Chondrocyte (in vitro differentiated cells): ENCODE measurements around the gene PIP4P1. TPM values are rescaled to one million over a fixed set of nuclear protein-coding genes. Genes with fewer than 3 reads are reported as not detected.
A peak's percentile ranks its signal among the peaks of the same experiment; 100 is the strongest.

Experiments
- DNase-seq: peaks from one replicate; pipeline ENCODE4 v3.0.0; 2021; ENCODE audit warnings: mixed read lengths, low spot score
- H3K27ac Mint-ChIP-seq: one replicate; pipeline ENCODE4 v1.8.0; 2021; ENCODE audit warnings: mild to moderate bottlenecking, moderate library complexity, mixed read lengths; ENCODE audit not compliant: unreplicated experiment
- H3K27me3 Mint-ChIP-seq: 2 replicates; pipeline ENCODE4 v1.8.0; 2021; ENCODE audit warnings: low read depth, mixed read lengths
- H3K36me3 Mint-ChIP-seq: 2 replicates; pipeline ENCODE4 v1.8.0; 2021; ENCODE audit warnings: low read depth, mixed read lengths
- H3K4me1 Mint-ChIP-seq: 2 replicates; pipeline ENCODE4 v1.8.0; 2021; ENCODE audit warnings: low read depth, mild to moderate bottlenecking, mixed read lengths
- H3K4me3 Mint-ChIP-seq: one replicate; pipeline ENCODE4 v1.8.0; 2021; ENCODE audit warnings: mild to moderate bottlenecking, moderate library complexity, mixed read lengths; ENCODE audit not compliant: unreplicated experiment
- H3K9me3 Mint-ChIP-seq: 2 replicates; pipeline ENCODE4 v1.8.0; 2021; ENCODE audit warnings: low read depth, mixed read lengths
- CTCF ChIP-seq: fragments of 200-600 bp; sonication (generic); IDR thresholded peaks from 2 replicates; pipeline ENCODE4 v1.5.0; 2021; ENCODE audit warnings: antibody characterized with exemption, mild to moderate bottlenecking, moderate library complexity
- total RNA-seq: library from RNA; stranded (reverse); gene quantifications from 3 replicates; pipeline ENCODE4 v1.2.1, GENCODE V29; 2021

Gene PIP4P1
- total RNA-seq, 1 donor from 2014 or later, result 36.9 TPM

- no peak for DNase-seq
- Mint-ChIP-seq H3K27ac (no peak overlapping the region), H3K36me3 (no peaks in the 10 kb centered on the region), H3K4me1 (peaks cover 10% of the 10 kb centered on the region), H3K4me3 (no peak overlapping the region), H3K9me3 (no peaks in the 10 kb centered on the region), H3K27me3 (peaks cover 2% of the 10 kb centered on the region)
- no peak for TF ChIP-seq CTCF
These were observed 20.4 kb downstream of the PIP4P1 start for GRCh38 chr14:20440882-20441281.

- no peak overlapping the region for H3K27ac Mint-ChIP-seq
- no peaks in the 10 kb centered on the region for H3K36me3 Mint-ChIP-seq
- H3K27me3 Mint-ChIP-seq, result peaks cover 2% of the 10 kb centered on the region
- TF ChIP-seq CTCF, result no peak
- H3K9me3 Mint-ChIP-seq, result no peaks in the 10 kb centered on the region
- H3K4me1 Mint-ChIP-seq, result peaks cover 10% of the 10 kb centered on the region
- H3K4me3 Mint-ChIP-seq, result no peak overlapping the region
- no peak for DNase-seq
These were observed 20.8 kb downstream of the PIP4P1 start for GRCh38 chr14:20440465-20440864.

- Mint-ChIP-seq H3K27me3 (peaks cover 2% of the 10 kb centered on the region), H3K4me3 (no peak overlapping the region), H3K4me1 (peaks cover 10% of the 10 kb centered on the region), H3K9me3 (no peaks in the 10 kb centered on the region), H3K36me3 (no peaks in the 10 kb centered on the region), H3K27ac (no peak overlapping the region)
- no peak for TF ChIP-seq CTCF
- DNase-seq, result no peak
These were observed 22.6 kb downstream of the PIP4P1 start for GRCh38 chr14:20438664-20439063.

GRCh38 chr14:20436363-20436755, 24.9 kb downstream of the PIP4P1 start:
- Mint-ChIP-seq H3K4me1 (peaks cover 10% of the 10 kb centered on the region), H3K9me3 (no peaks in the 10 kb centered on the region)

GRCh38 chr14:20435582-20436362, 25.5 kb downstream of the PIP4P1 start, which contains the start of gene KLHL33:
Gene KLHL33 (minus strand): TSS chr14:20436166. CDS start chr14:20435811, 355 bp downstream.
- Mint-ChIP-seq H3K9me3 (no peaks in the 10 kb centered on the region), H3K36me3 (no peaks in the 10 kb centered on the region), H3K4me3 (no peak within 1 kb of the TSS), H3K27me3 (peaks cover 2% of the 10 kb centered on the region), H3K4me1 (peaks cover 10% of the 10 kb centered on the region), H3K27ac (peak within 1 kb of the TSS; percentile 57)
- DNase-seq, result no peak
- TF ChIP-seq CTCF, result no peak

More at GRCh38 chr14:20436363-20436755, 24.9 kb downstream of the PIP4P1 start:
- Mint-ChIP-seq H3K4me3 (no peak overlapping the region), H3K36me3 (no peaks in the 10 kb centered on the region), H3K27me3 (peaks cover 2% of the 10 kb centered on the region), H3K27ac (peak overlapping the region; percentile 57)
- TF ChIP-seq CTCF, result no peak
- DNase-seq, result no peak
